ENCODE results near the gene NDUFB10.

Gene NDUFB10

DNA sequence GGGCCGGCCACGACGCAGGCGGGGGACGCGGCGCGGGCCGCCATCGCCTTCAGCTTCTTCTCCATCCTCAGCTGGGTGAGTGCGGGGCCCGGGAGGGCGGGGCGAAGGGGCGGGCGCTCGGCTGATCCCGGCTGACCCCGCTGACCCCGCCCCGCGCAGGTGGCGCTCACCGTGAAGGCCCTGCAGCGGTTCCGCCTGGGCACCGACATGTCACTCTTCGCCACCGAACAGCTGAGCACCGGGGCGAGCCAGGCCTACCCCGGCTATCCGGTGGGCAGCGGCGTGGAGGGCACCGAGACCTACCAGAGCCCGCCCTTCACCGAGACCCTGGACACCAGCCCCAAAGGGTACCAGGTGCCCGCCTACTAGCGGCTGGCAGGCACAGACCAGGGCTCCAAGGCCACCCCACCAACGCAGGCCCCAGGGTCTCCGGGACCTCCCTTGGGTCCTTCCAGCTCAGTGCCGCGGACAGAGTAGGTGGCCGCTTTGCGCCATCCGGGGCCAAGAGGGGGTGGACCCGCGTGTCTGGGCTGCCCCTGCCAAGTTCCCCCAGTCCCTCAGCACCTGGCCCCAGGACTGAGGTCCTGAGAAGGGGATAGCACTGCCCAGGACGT lies 33.5 kb downstream of the NDUFB10 start:
- no peak for TF ChIP-seq CTCF (IDR thresholded peaks at IDR 0.05; ENCODE audit: insufficient read depth, missing control alignments)
- DNase-seq (ENCODE audit: insufficient read length, low spot score), result no peak
- FAIRE-seq, result no peak

DNA sequence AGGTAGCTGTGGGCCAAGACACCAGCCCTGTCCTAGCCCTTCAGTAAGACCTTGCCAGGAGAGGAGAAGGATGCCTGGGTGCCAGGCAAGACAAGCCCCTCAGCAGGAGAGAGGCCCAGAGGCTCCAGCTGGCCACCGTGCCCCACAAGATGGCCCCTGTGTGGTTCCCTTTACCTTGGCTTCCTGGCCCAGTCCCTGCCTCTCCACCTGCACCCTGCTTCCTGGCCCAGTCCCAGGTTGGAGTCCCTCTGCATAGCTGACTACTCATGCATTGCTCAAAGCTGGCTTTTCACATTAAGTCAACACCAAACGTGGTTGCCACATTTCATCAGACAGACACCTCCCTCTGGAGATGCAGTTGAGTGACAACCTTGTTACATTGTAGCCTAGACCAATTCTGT lies 34.4 kb downstream of the NDUFB10 start:
- no peak for DNase-seq (ENCODE audit: insufficient read length, low spot score)
- no peak for FAIRE-seq
- TF ChIP-seq CTCF (IDR thresholded peaks at IDR 0.05; ENCODE audit: insufficient read depth, missing control alignments), result no peak

GRCh38 chr16:1997494-1998359 lies 38.4 kb downstream of the NDUFB10 start:
- no peak for FAIRE-seq
- TF ChIP-seq CTCF (IDR thresholded peaks at IDR 0.05; ENCODE audit: insufficient read depth, missing control alignments), result no peak
- DNase-seq (ENCODE audit: insufficient read length, low spot score), result no peak

- no peak for DNase-seq (ENCODE audit: insufficient read length, low spot score)
- FAIRE-seq, result no peak
- no peak for TF ChIP-seq CTCF (IDR thresholded peaks at IDR 0.05; ENCODE audit: insufficient read depth, missing control alignments)
These were observed 39.1 kb downstream of the NDUFB10 start for GRCh38 chr16:1998360-1998835.

GRCh38 chr16:1998852-1999801 lies 39.8 kb downstream of the NDUFB10 start:
- DNase-seq (ENCODE audit: insufficient read length, low spot score) (no peak), FAIRE-seq (no peak)
- TF ChIP-seq CTCF (IDR thresholded peaks at IDR 0.05; ENCODE audit: insufficient read depth, missing control alignments), result no peak

GRCh38 chr16:1999866-2000514 lies 40.7 kb downstream of the NDUFB10 start:
- FAIRE-seq, result no peak
- no peak for TF ChIP-seq CTCF (IDR thresholded peaks at IDR 0.05; ENCODE audit: insufficient read depth, missing control alignments)

More at GRCh38 chr16:1999866-2000514, 40.7 kb downstream of the NDUFB10 start:
- DNase-seq (ENCODE audit: insufficient read length, low spot score), result no peak

Data from D721Med (cell line).